GM18951 (cell line): Measurements from ENCODE around the gene TLN1.

Source experiments
- POLR2A ChIP-seq: IDR thresholded peaks from 4 replicates; pipeline ENCODE4 v1.6.1; 2011; ENCODE audit warnings: mild to moderate bottlenecking; ENCODE audit not compliant: insufficient read length, insufficient read depth; ENCODE audit errors: extremely low read depth
- in situ Hi-C: fragments of 300-500 bp; cut with MboI; formaldehyde crosslinking; loops from one replicate; pipeline ENCODE4 v1.12.0; 2022; ENCODE audit warnings: low sequenced_read_pairs, mixed read lengths, inconsistent platforms; ENCODE audit not compliant: unreplicated experiment

The TLN1 gene

DNA sequence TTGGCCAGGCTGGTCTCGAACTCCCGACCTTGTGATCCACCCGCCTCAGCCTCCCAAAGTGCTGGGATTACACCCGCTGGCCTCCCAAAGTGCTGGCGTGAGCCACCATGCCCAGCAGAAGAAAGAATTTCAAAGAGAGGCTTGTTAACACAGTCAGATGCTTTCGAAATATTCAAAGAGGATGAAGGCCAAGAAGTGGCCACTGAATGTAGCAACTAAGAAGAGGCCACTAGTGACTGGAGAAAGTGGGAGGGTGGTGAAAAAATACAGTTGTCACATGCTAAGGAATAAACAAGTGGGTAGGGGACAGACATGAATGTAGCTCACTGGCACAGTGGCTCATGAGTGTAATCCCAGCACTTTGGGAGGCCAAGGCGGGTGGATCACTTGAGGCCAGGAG lies 29.3 kb downstream of the TLN1 start:
- no peak for TF ChIP-seq POLR2A
- in situ Hi-C loops, result no loop called here

DNA sequence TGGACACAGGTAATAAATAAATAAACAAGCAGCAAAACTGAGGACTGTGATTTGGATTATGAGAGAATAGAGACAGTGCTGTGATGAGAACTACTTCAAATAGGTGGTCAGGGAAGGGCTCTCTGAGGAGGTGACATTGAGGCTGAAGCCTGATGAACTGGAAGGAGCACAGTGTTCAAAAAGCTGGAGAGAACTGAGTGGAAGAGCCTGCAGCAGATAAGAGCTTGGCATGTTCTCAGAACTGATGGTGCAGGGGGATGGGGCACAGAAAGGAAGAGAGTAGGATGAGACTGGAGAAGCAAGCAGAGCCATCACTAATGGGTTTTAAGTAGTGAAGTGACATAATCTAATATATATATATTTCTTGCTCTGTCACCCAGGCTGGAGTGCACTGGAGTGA lies 31.1 kb downstream of the TLN1 start:
- in situ Hi-C loops, result no loop called here
- no peak for TF ChIP-seq POLR2A

DNA sequence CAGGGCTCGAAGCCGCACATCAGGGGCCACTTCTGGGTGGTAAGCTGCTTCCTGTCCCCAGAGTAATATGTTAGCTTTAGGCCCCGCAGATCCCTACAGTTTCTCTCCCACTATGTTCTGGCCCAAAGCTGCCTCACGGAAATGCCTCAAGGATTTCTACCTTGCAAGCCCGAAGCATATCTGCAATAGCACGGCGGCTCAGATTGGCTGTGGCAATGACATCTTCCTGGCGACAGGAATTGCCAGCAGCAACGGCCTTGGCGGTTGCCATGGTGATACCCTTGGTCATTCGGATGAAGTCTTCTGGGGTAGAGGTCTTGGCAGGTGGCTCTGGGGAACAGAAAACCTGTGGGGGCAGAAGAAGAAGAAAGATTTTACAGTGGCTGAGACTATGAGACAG lies 32.0 kb downstream of the TLN1 start:
- in situ Hi-C loops, result no loop called here
- no peak for TF ChIP-seq POLR2A

DNA sequence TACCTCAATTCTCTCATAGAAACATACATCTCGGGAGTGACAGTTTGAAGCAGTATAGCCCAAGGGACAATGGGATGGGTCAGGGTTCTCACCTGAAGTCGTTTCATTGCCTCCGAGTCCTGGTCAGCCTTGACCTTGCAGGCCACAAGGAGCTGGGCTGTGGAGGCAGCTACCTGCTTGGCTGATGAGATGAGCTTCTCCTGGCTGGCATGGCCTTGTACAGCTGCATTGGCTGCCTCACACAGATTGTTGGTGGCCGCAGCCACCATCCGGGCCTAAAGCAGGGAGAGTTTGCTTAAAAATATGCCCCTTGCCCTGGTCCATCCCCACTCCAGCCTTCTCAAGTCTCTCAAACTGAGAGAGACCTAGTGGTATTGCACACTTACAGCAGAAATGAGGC lies 33.8 kb downstream of the TLN1 start:
- in situ Hi-C loops, result no loop called here
- TF ChIP-seq POLR2A, result no peak

DNA sequence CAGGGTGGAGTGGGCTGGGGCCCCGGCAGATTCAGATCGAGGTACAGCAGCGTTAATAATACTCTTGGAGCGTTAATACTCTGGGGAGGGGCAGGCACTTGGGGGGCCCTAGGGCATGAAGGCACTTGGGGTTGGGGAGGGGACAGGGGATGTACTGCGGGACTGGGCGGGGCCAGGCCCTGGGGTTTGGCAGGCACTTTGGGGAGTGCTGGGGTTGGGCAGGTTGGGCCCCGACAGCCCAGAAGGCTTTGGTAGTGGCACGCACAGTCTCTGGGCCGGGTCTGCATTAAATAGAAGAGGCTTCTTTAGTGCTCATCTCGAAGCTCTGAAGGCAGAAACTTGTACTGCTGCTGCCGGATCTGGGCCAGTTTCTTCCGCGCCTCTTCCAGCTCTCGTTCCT lies 34.5 kb downstream of the TLN1 start:
- TF ChIP-seq POLR2A, result no peak

DNA sequence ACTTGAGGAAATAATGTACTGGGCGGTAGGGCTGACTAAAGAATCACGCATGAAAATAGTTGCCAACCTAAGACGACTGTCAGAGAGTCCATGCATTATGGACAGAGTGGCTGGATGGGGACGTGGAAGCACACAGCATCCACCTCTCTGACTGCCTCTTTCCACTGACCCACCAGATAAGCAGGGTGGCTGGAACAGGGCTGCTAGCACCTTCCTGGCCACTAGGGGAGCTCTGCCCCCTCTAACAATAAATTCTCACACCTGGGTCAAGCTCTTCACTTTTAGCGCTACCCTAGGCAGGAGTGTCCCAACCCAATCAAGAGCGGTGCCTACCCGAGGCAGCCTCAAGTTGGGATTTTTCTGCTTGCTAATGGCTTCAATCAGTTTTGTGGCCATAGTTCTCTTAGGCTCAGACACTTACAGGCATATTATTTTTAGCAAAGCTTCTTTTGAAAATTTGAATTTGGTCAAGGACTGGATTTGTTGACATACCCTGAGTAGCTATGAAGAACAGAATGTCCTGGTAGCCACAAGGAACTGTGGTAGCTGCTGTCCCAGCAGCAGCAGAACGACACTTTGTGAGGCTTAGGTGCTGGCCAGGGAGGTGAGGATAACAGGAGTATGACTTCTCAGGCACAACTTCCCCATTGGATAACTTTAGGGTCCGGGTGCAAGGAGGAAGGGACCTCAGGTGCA lies 35.3 kb downstream of the TLN1 start:
- in situ Hi-C loops, result no loop called here
- TF ChIP-seq POLR2A, result no peak

More for the DNA sequence above, 34.5 kb downstream of the TLN1 start:
- in situ Hi-C loops, result no loop called here

DNA sequence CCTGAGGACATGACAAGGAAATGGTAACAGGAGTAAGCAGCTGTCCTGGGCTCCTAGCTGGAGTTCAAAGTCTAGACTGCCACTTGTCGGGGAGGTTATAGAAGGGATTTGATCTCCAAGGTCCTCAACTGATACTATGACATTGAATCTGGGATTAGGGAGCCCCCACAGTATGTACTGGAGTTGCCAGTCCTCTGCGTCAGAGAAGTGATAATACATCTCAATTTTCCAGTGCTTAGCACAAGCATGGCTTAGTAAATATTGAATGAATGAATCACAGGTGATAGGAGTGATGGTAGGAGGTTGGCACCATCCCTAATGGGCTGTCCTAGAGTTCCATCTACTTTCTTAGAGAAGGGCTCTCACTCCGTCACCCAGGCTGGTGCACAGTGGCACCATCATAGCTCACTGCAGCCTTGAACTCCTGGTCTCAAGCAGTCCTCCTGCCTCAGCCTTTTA lies 36.0 kb downstream of the TLN1 start:
- in situ Hi-C loops, result no loop called here

DNA sequence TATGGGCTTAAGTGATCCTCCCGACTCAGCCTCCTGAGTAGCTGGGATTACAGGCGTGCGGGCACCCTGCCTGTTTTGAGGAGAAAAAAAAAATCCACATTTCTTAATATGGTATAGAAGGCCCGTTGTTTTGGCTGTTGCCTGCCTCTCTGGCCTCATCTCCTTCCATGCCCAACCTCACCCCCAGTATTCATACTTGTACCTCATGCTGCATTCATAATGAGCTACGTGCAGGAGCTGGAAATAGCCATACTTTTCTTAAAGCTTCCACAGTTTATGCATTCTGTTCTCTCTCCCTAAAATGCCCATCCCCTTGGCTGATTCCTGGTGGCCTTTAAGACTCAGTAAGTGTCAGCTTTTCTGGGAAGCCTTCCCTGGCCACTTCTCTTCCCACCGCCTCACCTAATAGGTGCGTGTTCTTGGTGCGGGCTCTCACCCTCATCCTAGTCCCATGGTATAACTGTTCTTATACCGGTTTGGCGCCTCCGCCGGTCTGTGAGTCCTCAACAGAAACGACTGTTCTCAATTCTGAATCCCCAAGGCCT lies 40.2 kb downstream of the TLN1 start:
- TF ChIP-seq POLR2A, result no peak
- in situ Hi-C loops, result no loop called here

More for the DNA sequence above, 36.0 kb downstream of the TLN1 start:
- no peak for TF ChIP-seq POLR2A

DNA sequence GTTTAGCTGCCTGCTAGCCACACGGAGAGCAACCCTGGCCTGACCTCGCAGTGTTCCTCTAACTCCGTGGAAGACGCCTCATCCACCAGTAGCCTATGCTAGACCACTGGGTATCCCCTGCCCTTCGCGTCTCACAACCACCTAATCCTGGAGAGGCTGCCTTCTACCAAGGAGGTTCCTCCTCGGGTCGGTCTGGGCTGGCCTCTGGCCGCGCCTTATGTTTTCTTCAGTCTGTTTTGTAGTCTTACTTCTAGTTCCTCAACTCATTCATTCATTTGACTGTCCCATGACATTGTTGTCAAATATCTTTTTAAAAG lies 40.7 kb downstream of the TLN1 start:
- in situ Hi-C loops, result no loop called here
- TF ChIP-seq POLR2A, result no peak

DNA sequence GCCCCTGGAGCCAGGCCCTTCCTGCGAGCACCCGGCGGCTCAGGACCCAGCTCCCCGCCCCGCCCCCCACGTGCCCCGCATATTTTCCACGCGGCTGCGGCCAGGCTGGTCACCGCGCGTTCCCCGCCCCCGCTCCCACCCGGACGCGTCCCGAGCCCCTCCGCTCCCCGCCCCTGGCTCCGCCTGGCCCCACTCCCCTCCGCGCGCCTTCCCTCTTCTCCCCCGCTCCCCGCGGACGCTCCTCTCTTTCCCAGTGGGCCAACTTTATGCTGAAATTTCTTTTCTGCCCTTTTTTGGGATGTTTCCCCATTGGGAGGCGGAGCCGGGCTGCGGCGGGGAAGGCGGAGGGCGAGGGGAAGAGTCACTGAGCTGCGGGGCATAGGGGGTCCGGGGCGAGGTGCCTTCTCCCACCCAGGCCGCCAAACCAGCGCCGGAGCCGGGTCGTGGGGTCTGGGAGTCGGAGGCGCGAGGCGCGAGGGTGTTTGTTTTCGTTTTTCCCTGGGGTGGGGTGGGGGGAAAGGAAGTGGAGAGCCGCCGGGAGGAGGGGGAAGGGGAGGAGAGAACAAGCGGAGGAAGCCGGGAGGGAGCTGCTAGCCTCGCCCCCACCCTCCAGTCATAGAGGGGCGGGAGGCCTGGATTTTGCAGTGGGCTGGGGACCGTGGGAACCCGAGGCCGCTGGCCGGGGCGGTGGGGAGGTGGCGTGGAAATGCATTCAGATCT lies 41.2 kb downstream of the TLN1 start:
- TF ChIP-seq POLR2A, result peak; percentile 10
- in situ Hi-C loops, result no loop called here

DNA sequence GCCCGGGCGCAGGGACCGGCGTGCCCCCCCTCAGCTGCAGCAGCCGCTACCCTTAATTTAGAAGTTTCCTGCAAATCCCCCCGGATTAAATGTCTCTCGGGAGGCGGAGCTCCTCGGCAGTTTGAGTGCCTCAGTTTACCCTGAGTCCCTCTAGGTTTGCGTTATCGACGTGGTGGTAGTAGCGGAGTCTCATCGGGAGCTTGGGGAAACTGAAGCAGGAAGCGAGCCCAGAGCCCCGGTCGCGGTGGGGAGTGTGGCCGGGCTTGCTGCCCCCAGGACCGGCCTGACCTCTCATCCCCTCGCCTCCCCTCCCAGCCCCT lies 41.7 kb downstream of the TLN1 start:
- no peak for TF ChIP-seq POLR2A
- in situ Hi-C loops, result no loop called here

DNA sequence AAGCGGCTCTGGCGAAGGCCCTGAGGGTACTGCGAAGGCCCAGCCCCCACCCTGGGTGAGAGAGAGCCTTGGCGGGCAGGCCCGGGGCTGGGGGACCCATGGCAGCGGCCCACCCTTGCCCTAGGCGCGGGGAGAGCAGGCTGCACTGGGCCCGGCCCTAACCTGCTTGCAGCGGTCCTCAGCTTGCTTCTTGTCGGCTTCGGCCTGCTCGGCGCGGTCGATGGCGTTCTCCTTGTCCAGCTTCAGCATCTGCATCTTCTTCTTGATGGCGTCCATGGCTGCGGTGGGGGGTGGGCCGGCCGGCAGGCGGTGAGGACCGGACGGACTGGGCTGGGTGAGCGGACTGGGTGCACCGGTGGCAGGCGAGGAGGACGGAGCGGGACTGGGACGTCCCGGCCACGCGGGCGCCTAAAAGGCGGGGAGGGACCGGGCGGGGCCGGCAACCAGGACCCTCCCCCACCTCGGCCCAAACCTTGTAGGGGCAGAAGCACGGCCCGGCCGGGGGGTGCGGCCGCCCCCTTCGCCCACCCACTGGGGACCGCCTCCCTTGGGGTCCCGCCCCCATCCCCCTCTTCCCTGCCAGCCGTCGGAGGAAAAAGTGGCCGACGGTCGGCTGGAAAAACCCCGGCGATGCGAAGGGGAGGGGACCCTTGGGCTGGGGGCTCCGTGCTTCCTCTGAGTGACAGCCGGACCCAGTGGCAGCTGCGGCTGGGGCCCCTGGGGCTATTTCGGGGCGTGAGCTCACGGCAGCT lies 42.3 kb downstream of the TLN1 start, which contains the start of gene TPM2:
TPM2 (minus strand) TSS at position 384 of the 752 bp plus-strand sequence; CDS start at position 276, 108 bp downstream.
- TF ChIP-seq POLR2A, result no peak
- in situ Hi-C loops, result no loop called here

DNA sequence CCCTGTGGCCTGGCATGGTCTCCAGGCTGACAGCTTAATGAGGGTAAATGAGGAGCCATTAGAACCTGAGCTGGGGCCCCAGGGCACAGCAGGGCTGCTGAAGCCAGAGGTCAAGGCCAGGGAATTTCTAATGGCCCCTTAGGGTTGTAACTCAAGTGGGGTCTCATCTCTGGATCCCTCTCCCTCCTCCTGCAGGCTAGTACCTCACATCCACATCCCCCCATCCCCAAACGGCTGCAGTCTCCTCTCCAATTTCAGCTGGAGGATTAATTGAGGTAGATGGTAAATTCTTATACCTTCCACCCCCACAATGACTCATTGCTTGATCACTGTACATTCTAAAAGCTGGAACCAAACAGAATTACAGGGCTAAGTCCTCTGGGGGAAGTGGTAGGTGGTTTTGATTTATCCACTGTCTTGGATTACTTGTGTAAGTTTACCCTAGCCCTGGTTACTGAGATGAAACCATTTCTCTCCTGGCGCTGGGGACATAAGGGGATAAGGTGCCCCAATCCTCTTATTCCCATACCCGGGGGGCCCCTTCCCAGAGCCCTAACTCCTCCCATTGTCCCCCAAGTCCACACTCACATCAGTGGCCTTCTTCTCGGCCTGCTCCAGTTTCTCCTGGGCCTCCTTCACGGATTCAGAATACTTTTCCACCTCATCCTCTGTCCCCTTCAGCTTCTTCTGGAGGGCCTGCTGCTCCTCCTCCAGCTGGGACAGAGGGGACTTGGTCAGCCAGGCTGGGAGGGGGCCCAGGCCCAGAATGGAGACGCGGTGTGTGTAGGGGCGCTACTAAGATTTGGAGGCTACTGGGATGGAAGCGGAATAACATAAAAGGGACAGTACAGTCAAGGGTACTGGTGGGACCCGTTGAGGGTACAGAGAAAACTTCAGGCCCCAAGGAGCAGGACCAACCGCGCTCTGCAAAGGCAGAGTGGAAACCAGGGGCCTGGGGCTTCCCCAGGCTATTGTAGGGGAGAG lies 43.1 kb downstream of the TLN1 start:
- in situ Hi-C loops, result no loop called here
- no peak for TF ChIP-seq POLR2A
